Superior temporal gyrus (tissue), 1 donor: ENCODE data around the gene MTERF1.
"Not testable (repeated sequence)": the region's sequence is repeated elsewhere in the genome, so short reads cannot be mapped to it uniquely, and the experiment has no call there.

Experiments
- DNase-seq: peaks from one replicate; pipeline ENCODE4 v3.0.0-alpha.2; 2016; ENCODE audit errors: extremely low spot score

Gene MTERF1

GRCh38 chr7:91887336-91888213 lies 7.1 kb upstream of the MTERF1 start:
- not testable (repeated sequence) for DNase-seq

DNA sequence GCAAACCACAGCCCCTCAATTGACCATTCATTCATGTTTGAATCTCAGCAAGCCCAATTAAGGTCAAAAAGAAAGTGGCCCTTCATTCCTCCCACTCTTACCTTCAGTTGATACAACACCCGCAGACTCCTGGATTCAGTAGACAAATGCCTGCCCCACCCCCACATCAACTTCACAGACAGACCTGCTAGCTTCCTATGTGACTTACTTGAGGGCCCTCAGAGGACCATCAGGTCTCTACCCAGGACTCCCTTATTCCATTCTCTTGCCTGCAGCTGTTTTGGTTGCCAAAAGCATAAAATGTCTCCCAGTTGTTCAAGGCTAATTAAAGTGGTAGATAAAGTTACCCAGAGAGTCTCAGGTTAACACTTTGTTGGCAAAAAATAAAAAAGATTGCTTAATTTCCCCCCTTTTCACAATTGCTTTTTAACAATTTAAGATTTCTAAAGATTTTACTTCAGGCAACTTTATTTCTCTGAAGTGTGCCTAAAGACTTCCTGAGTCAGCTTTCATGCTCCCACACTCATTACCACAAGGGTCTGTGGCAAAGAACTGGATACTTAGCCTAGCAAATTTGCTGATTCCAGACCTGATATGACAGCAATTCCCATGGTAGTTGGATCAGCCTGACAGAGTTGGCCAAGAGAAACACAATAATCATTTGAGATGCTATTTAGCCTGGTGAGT lies 3.3 kb upstream of the MTERF1 start:
- DNase-seq: no peak

DNA sequence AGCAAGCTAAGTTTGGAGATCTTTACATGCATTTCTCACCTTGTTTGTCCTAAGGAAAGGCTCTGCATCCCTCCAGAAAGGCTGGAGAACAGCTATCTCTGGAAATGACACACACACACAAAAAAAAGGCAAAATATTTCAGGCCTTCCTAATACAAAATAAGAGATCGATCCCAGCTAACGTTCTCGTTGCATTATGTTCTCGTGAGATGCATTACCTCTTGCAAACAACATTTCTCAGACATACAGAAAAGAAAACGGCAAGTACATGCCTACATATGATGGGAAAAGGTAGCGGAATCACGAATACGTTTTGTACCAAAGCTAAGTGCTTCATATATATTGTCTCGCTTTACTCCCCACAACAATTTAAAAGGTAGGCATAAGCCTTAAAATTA lies 488 bp downstream of the MTERF1 start:
- DNase-seq: no peak

DNA sequence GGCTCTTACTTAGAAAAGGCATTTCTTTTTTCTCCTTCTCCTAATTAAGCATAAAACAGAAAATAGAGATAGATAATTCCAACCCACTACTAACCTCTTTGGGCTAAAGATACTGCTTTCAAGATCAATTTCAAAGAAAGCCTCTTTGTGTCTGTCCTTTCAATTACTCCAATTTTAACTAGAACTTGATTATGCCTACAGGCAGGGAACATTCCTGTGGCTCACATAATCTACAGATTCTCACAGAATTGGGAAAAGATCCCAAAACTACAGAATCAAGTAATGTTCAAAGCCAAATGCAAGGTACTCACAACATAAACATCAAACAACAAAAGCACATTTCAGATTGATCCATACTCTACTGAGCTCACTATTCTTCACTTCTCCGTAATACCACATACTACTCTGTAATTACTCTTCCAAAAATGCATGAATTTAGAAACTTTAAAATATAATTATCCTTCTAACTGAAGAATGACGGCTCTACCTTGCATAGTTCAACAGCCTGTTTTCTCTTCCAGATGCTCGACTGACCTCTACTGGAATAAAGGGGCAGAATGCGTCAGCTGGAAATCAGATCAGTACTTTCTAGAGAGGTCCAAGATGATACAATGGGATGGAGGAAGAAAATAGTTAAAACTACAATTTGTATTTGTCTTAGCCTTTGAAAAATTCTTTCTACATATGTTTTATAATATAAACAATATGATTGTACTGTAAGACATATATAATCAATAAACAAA lies 3.9 kb downstream of the MTERF1 start:
- peak; percentile 40 for DNase-seq

GRCh38 chr7:91875851-91876250 lies 4.7 kb downstream of the MTERF1 start:
- DNase-seq: no peak

- no peak for DNase-seq
Observed at GRCh38 chr7:91872928-91873327, 7.6 kb downstream of the MTERF1 start.

DNA sequence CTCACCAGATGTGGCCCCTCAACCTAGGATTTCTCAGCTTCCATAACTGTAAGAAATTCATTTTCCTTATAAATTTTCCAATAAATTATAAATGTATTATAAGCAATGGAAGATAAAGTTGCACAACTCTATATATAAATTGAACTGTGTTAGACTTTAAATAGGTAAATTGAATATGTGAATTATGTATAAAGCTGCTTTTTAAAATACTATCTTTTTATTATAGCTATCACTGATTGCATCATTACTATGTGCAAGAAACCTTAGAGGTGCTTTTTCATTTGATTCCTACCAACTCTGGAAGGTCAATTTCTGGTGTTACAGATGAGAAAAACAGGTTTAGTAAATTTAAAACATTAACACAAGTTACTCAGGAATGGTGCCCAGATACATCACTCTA lies 8.4 kb downstream of the MTERF1 start:
- DNase-seq: no peak

GRCh38 chr7:91869661-91870060 lies 10.8 kb downstream of the MTERF1 start:
- DNase-seq: no peak

GRCh38 chr7:91866599-91867148 lies 13.8 kb downstream of the MTERF1 start:
- DNase-seq: no peak

DNA sequence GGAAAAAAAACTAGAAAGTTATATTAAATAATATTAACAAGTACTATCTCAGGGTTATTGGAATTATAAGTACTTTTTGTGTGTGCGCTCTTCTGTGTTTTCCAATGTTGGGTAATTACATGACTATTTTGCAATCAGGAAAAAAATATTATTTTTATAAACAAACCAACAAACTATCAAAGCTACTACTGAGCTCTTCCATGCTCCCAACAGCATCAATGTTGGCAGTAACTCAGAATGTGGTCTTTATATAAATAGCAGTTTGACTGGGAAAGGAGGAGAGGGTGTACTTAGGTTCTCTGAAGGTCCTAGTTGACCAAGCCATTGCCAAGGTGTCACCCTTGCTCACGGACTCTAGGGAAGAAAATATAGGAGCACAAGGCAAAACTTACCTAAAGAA lies 15.0 kb downstream of the MTERF1 start:
- no peak for DNase-seq

GRCh38 chr7:91864604-91865003 lies 15.9 kb downstream of the MTERF1 start:
- DNase-seq: not testable (repeated sequence)

DNA sequence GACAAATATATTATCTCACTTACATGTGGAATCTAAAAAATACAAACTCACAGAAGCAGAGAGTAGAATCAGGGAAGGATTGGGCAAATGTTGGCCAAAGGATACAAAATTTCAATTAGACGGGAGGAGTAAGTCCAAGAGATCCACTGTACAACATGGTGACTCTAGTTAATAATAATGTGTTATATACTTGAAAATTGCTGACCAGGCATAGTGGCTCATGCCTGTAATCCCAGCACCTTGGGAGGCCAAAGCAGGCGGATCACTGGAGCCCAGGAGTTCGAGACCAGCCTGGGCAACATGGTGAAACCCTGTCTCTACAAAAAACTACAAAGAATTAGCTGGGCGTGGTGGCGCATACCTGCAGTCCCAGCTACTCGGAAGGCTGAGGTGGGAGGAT lies 16.4 kb downstream of the MTERF1 start:
- no peak for DNase-seq

DNA sequence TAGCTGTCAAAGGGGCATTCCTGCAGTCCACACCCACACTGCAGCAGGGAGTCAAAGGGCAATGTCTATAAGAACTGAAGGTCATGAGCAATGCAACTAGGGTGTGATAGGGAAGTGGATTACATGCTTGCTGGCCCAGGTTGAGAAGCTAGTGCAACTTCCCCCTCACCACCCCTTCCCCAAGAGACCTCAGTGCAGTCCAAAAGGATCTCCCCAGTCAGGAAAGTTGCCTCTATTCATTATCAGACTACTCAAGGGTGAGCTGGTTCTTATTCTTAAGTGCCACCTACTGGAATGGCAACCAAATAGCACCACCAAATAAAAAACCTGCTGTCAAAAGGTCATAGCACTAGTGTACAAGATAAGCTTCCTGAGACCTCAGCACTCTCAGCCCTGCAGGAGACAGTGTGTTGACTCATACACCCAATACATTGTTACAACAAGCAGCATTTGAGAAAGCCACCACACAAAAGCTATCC lies 28.2 kb downstream of the MTERF1 start:
- DNase-seq: no peak

- no peak for DNase-seq
Observed at GRCh38 chr7:91850455-91850854, 30.0 kb downstream of the MTERF1 start.

- no peak for DNase-seq
Observed at GRCh38 chr7:91847876-91848588, 32.5 kb downstream of the MTERF1 start.

GRCh38 chr7:91847231-91847630 lies 33.3 kb downstream of the MTERF1 start:
- peak; percentile 25 for DNase-seq

GRCh38 chr7:91846436-91846835 lies 34.1 kb downstream of the MTERF1 start:
- no peak for DNase-seq

- DNase-seq: no peak
Observed at GRCh38 chr7:91843831-91844230, 36.7 kb downstream of the MTERF1 start.

DNA sequence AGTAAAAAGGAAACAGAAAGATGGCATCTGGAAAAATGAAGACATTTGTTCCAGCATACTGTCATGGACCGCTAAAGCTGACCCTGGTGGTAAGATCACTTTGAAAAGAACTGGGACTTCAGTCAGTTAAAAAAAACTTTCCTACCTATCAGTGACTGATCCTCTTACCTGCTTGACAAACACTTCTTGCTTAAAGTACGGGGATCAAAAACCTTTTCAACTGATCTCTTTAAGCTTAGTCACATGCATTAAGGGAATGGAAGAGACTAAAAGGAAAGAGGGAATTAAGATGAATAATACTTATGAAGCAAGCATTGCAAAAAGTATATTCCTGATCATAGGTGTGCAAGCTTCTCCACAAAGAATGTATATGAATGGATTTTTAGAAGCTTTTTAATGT lies 42.1 kb downstream of the MTERF1 start:
- DNase-seq: no peak

GRCh38 chr7:91837397-91838070 lies 43.0 kb downstream of the MTERF1 start:
- DNase-seq: no peak
